CD4-positive, alpha-beta T cell treated with Interferon alpha-2 for 1 hour (primary cell): Measurements from ENCODE around the gene REXO4.

Experiments
- DNase-seq, 2 donors: peaks; one replicate each; pipeline ENCODE4 v3.0.0-alpha.2; 2020 to 2022

The REXO4 gene

DNA sequence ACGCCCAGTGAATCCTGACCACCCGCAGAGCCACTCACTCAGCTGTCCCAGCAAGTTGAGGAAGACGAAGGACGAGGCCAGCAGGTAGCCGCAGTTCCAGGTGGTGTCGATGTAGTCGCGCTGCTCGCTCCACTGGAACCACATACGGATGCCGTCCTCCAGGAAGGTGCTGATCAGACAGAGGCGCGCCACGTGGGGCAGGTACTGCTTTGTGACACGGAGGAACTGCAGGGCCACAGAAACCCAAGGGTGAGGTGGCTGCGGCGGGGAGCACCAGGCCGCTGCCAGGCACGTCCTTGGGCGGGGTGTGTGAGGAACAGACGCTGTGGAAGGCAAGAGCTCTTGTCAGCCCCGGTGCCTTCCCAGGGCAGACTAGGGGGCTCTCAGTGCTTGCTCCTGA, 50.6 kb downstream of the REXO4 start:
- DNase-seq = no peak

- DNase-seq = no peak
Observed at GRCh38 chr9:133366435-133366834, 51.4 kb downstream of the REXO4 start.

- DNase-seq = no peak
Observed at GRCh38 chr9:133362359-133363044, 55.3 kb downstream of the REXO4 start.

DNA sequence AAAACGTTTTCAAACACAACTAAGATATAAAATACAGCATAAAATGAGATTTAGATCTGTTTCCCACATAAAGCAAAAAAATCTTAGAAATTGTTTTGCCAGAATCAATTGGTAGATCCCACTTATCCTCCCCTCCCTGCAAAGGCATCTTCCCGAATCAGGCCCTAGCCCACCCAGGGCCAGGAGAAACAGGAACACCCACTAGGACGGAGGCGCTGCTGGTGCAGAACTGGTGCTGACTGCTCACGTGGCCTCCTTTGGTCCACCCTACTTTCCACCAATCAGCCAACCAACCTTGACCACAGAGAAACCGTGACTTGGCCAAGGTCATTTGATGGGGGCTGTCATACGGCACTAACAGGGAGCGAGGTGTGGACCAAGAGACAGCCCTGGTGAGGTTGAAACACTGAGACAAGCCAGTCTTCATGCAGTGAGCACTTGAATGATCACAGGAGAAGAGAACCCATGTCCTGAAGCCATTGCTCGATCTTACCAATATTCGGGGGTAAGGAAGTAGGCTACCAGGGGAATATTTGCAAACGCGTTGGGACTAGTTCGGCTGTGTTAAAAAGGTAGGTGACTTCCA, 56.2 kb downstream of the REXO4 start:
- DNase-seq = no peak

DNA sequence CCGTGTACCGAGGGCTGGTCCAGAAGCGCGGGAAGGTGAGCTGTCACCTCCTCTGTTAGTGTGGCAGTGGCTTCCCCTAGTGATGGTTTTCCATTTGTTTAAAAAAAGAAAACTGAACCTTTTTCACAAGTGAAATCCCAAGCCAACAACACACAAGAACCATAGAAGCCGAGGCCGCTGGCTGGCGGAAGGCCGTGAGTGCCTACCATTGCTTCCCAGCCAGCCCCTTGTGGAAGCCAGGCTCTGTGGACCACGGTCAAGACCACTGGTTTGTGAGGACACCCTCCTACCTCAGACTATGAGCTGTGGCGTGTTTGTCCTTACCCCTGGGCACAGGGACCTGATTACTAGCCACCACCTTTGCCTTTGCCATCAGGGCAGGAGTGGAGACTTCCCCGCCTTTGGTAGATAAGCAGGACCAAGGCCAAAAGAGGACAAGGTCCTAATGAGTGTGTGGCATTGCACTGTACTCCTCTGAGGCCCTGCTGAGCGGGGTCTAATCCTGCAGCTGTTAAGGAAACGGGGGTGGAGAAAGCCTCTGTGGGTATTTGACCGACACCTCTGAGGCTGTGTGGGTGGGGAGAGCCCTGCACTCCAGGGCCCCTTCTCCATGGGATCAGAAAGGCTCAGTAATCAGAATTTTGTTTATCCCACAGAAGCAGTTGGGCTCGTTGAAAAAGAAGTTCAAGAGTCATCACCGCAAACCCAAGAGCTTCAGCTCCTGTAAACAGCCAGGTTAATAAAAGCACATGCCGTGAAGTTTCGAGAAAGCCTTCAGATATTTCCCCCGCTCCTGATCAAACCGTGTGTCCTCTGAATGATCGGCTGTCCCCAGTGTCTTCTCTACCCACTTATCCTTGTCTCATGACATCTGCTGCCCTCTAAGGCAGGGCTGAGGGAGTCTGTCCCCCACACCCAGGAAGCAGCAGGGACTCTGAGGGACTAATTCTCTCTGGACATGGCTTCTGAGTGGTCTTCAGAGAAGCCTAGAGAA, 57.1 kb downstream of the REXO4 start:
- no peak for DNase-seq

DNA sequence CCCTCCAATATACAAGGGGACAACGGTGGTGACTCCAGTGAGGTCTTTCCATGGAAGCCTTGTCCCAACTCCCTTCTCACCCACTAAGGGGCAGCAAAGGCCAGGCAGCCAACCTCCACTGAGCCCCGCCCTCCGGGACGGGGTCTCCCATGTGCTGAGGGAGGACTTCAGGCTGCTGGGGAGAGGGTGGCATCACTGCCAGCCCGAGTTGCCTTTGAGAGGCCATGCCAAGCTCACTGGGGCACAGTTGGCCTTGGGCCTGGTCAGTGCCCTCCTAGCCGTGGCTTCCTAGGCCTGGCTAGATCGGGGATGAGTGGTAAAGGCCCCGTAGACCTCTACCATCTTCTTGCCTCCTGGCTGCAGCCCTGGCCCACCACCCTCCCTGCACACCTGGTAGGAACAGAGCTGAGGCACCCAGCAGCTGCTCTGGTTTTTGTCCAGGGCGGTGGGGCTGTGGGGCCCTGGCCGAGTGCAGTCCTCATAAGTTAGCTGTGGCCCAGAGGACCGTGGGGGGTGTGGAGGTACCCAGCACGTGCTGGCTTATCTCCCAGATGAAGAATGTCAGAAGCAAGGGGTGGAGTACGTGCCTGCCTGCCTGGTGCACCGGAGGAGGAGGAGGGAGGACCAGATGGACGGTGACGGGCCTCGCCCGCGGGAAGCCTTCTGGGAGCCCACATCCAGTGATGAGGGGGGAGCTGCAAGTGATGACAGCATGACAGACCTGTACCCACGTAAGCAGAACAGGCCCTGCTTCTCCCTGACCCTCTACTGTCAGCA, 58.2 kb downstream of the REXO4 start:
- DNase-seq = no peak

GRCh38 chr9:133357656-133358055, 60.2 kb downstream of the REXO4 start:
- no peak for DNase-seq

DNA sequence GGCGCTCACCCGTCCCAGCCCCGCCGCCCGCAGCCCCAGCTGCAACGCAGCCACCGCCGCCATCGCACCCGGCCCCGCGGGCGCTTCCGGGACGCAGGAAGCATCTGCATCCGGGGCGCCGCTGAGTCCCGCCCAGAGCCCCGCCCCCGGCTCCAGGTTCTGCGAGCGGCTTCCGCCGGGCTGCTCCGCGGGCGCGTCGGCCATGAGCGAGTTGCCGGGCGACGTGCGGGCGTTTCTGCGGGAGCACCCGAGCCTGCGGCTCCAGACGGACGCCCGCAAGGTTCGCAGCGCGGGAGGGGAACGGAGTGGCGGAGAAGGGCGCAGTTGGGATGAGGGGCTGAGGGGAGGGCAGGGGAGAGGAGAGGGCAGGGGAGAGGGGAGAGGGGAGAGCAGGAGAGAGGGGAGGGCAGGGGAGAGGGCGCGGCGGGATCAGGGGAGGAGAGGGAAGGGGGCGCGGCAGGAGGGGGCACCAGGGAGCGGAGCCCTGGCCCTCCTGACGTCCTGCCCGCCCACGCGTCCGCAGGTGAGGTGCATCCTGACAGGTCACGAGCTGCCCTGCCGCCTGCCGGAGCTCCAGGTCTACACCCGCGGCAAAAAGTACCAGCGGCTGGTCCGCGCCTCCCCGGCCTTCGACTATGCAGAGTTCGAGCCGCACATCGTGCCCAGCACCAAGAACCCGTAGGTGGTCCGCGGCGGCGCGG, 61.3 kb downstream of the REXO4 start, which contains the start of the genes SURF1 and SURF2:
TSS of gene SURF1 (minus strand) at position 97 of the 701 bp plus-strand sequence. CDS start at position 63, 34 bp downstream.
TSS of gene SURF2 (plus strand) at position 160 of the 701 bp plus-strand sequence. CDS start at position 203, 43 bp downstream.
- peak; percentile 85 to 91 for DNase-seq
